Psoas muscle (tissue), 8 donors: ENCODE results near the gene PEX5L. TPM values are rescaled to one million over a fixed set of nuclear protein-coding genes. Genes with fewer than 3 reads are reported as not detected.

Source experiments
- ATAC-seq, 4 donors: fragments of 200-7000 bp; cut with Tn5 transposase; one replicate each; pipeline ENCODE4 v1.9.1; 2020; ENCODE audit warnings: moderate library complexity in 3 of 4, mild to moderate bottlenecking in 2 of 4
- DNase-seq, 2 donors: peaks; one replicate each; pipeline ENCODE4 v3.0.0-alpha.2; 2020
- H3K27ac ChIP-seq: fragments of 200-600 bp; one replicate; pipeline ENCODE4 v1.8.0; 2022
- H3K27me3 ChIP-seq, 3 donors: fragments of 200-600 bp in 1 of 3; one replicate each; pipeline versions ENCODE4 v1.6.1 to v1.8.0; 2013 to 2022; ENCODE audit warnings: low read length in 2 of 3, mild to moderate bottlenecking in 2 of 3, moderate library complexity in 1 of 3; ENCODE audit not compliant: insufficient read depth in 3 of 3
- H3K36me3 ChIP-seq, 2 donors: fragments of 200-600 bp in 1 of 2; one replicate each; pipeline versions ENCODE4 v1.6.1 to v1.8.0; 2013 to 2022; ENCODE audit warnings: low read depth in 1 of 2, mild to moderate bottlenecking in 1 of 2, moderate library complexity in 1 of 2; ENCODE audit not compliant: insufficient read depth in 1 of 2
- H3K4me1 ChIP-seq: fragments of 200-600 bp; one replicate; pipeline ENCODE4 v1.8.0; 2022
- H3K4me3 ChIP-seq: fragments of 200-600 bp; one replicate; pipeline ENCODE4 v1.8.0; 2022; ENCODE audit warnings: mild to moderate bottlenecking
- H3K9me3 ChIP-seq: fragments of 200-600 bp; one replicate; pipeline ENCODE4 v1.8.0; 2022
- WGBS, 3 donors: extraction: QIAGEN DNeasy Blood & Tissue Kit; methylation state at CpG; one replicate each; pipeline versions ENCODE4 v1.1.6 to v1.1.7; 2013; 5-methylcytosine and 5-hydroxymethylcytosine counted together
- intact Hi-C, 2 donors: fragments of 100-400 bp; cut with DNase I; formaldehyde crosslinking; loops; one replicate each; pipeline versions ENCODE4 v1.11.0 to v1.14.2; 2022
- polyA plus RNA-seq, 3 donors: library from polyadenylated mRNA; stranded (reverse); fragments of 200-250 nt; gene quantifications; one replicate each; pipeline ENCODE4 v1.2.3, GENCODE V29; 2013
- total RNA-seq, 4 donors: library from RNA; stranded (reverse); fragmentation: NEBNext Ultra II Directional in 2 of 4; extraction: Animal tissue kit (Norgen Biotek cat#: 25700) in 2 of 4; gene quantifications; one replicate each; pipeline versions ENCODE4 v1.2.1 to v1.2.4, GENCODE V29; 2021 to 2023
- TF ChIP-seq, protein P1 (sequence below): fragments of 200-600 bp; IDR thresholded peaks from one replicate; pipeline ENCODE4 v1.8.0; 2022; ENCODE audit warnings: antibody characterized with exemption
- donor health status: healthy with polysubstance abuse.
- donor health status: DM: no; HTN: no; CAD: no; lungs with moderate emphysema.
- donor health status: Bipolar disorder and iron deficiency.
- donor health status: healthy.
- donor health status: DM: yes; HTN: yes; CAD: no.
- donor health status: DM: no; HTN: no; CAD: no.
- donor health status: DM: no; HTN: no; CAD: no.
- donor health status: DM: yes; HTN: yes; CAD: no.

The PEX5L gene
- total and polyA plus RNA-seq, 7 donors, result 0.14 TPM; not detected in 6

DNA sequence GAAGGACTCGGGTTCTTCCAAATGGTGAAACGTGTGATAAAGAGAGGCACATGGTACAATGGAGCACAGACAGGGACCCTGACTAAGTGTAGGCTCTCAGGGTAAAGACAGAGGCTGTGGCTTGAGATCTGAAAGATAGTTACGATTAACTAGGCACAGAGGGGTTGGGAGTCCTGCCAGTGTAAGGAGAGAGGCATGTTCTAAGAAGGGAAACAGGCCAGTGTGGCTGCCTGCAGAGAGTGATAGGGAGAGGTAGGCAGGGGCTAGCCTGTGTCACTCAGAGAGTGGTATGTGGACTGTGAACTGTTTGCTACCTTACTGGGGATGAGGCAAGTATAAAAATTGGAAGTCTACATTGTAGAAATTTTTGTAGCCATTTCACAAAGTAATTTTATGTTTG lies 109.5 kb downstream of the PEX5L start:
- Histone ChIP-seq H3K36me3 (no peaks in the 10 kb centered on the region), H3K27ac (no peak overlapping the region), H3K9me3 (no peaks in the 10 kb centered on the region), H3K4me1 (no peaks in the 10 kb centered on the region), H3K27me3 (peaks cover 0 to 3% (median 0%) of the 10 kb centered on the region in 3 donors), H3K4me3 (no peak overlapping the region)
- 61 to 81% (median 77%) methylated on average over 3 of the region's 3 CpGs for WGBS, 3 donors
- no peak for DNase-seq
- TF ChIP-seq, protein P1, sequence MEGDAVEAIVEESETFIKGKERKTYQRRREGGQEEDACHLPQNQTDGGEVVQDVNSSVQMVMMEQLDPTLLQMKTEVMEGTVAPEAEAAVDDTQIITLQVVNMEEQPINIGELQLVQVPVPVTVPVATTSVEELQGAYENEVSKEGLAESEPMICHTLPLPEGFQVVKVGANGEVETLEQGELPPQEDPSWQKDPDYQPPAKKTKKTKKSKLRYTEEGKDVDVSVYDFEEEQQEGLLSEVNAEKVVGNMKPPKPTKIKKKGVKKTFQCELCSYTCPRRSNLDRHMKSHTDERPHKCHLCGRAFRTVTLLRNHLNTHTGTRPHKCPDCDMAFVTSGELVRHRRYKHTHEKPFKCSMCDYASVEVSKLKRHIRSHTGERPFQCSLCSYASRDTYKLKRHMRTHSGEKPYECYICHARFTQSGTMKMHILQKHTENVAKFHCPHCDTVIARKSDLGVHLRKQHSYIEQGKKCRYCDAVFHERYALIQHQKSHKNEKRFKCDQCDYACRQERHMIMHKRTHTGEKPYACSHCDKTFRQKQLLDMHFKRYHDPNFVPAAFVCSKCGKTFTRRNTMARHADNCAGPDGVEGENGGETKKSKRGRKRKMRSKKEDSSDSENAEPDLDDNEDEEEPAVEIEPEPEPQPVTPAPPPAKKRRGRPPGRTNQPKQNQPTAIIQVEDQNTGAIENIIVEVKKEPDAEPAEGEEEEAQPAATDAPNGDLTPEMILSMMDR, result no peak
- no peak for ATAC-seq
- intact Hi-C loops, result no loop called here

DNA sequence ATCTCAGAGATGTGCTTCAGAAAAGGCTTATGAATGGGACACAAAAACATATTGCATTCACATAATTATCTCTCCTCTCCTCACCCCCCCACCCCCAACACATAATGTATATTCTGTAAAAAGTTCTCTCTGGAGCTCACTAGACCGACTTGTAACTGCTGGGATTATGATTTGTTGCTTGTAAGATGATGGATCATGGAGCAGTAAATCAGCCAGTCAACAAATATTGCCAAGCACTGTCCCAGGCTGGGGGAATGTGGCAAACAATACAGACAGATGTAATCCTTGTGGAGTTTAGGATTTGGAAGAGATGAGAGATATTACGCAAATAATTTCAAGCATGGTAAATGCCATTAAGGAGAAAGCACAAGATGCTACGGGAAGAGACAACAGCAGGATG lies 114.8 kb downstream of the PEX5L start:
- H3K27ac ChIP-seq, result no peak overlapping the region
- ATAC-seq, result no peak
- no peaks in the 10 kb centered on the region for H3K9me3 ChIP-seq
- DNase-seq, result no peak
- H3K36me3 ChIP-seq, result no peaks in the 10 kb centered on the region
- intact Hi-C loops, result no loop called here
- no peak overlapping the region for H3K4me3 ChIP-seq
- H3K4me1 ChIP-seq, result no peaks in the 10 kb centered on the region
- 41 to 49% (median 49%) methylated on average over 3 of the region's 3 CpGs for WGBS, 3 donors
- peaks cover 0 to 3% (median 3%) of the 10 kb centered on the region in 3 donors for H3K27me3 ChIP-seq
- TF ChIP-seq, protein P1, result no peak

- intact Hi-C loops, result no loop called here
- H3K4me1 ChIP-seq, result no peaks in the 10 kb centered on the region
- TF ChIP-seq, protein P1, result no peak
- H3K27ac ChIP-seq, result no peak overlapping the region
- H3K27me3 ChIP-seq, result peaks cover 0 to 3% (median 3%) of the 10 kb centered on the region in 3 donors
- ATAC-seq, result no peak
- WGBS, 3 donors, result 68 to 74% (median 70%) methylated on average over 4 of the region's 4 CpGs
- no peaks in the 10 kb centered on the region for H3K9me3 ChIP-seq
- no peaks in the 10 kb centered on the region for H3K36me3 ChIP-seq
- no peak for DNase-seq
- no peak overlapping the region for H3K4me3 ChIP-seq
These were observed 115.2 kb downstream of the PEX5L start for GRCh38 chr3:179921500-179921899.

DNA sequence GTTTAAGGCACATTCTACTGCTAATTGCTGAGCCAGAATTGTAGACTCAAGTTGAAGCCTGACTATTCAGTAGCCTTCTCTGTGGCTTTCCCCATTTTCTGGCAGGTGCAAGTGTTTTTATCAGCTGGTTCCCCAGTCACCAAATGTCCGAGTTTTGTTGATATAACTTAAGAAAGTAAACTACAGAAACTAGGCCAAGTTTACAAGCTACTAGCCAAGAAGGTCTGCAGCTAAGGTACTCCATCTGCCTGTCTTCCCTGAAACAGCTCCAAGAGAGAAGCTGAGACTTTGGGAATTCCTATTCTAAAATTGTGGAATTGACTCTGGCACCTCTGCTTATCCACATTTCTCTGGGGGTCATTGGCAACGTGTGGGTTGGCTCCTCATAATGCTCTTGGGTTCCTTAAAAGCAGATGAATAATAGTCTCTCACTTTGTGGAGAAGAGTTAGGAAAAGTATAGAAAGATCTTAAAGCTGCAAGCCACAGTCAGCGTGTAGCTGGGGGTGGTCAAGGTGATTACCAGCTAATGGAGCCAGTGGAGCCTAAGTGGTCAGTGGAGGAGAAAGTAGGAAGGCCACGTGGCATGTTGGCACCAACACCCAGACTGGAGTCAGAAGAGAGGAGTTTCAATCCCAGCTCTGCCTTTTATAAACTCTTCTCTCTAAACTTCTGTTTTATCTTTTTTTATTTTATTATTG lies 128.8 kb downstream of the PEX5L start:
- Histone ChIP-seq H3K9me3 (no peaks in the 10 kb centered on the region), H3K4me3 (no peak overlapping the region), H3K27ac (no peak overlapping the region), H3K4me1 (no peaks in the 10 kb centered on the region), H3K27me3 (no peaks in the 10 kb centered on the region), H3K36me3 (no peaks in the 10 kb centered on the region)
- DNase-seq (no peak), ATAC-seq (no peak)
- 65 to 71% (median 70%) methylated on average over 4 of the region's 4 CpGs for WGBS, 3 donors
- TF ChIP-seq, protein P1, result no peak
- intact Hi-C loops, result no loop called here

DNA sequence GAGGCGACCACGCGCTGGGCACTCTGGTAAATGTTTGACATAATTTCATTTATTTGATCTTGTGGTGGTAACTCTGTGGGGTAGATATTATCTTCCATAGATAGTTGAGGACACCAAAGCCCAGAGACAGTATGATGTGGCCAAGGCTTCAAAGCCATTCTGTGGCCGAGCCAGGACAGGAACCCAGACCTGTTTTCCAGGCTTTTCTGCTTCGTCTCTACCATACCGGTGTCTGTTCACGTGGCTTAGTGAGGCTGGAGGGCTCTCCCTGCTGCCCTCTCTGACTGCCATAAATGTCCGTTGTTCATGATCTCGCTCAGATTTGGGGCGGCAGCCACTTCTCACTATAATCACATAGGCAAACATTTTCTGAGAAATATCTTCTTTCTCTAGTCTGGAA lies 134.7 kb downstream of the PEX5L start:
- TF ChIP-seq, protein P1, result no peak
- intact Hi-C loops, result no loop called here

More for the DNA sequence above, 134.7 kb downstream of the PEX5L start:
- Histone ChIP-seq H3K4me1 (no peaks in the 10 kb centered on the region), H3K4me3 (no peak overlapping the region), H3K27ac (no peak overlapping the region), H3K9me3 (no peaks in the 10 kb centered on the region), H3K27me3 (peaks cover 0 to 3% (median 1%) of the 10 kb centered on the region in 3 donors), H3K36me3 (no peaks in the 10 kb centered on the region)
- no peak for DNase-seq
- WGBS, 3 donors, result 49 to 71% (median 68%) methylated on average over 10 of the region's 10 CpGs
- ATAC-seq, result no peak
